GM18867 (cell line): ENCODE results near the gene MTHFS.

Experiments used
- ATAC-seq: cut with Tn5 transposase; IDR thresholded peaks from one replicate; pipeline ENCODE4 v1.9.1; 2021; ENCODE audit warnings: mild to moderate bottlenecking, moderate library complexity; ENCODE audit not compliant: unreplicated experiment

MTHFS gene

DNA sequence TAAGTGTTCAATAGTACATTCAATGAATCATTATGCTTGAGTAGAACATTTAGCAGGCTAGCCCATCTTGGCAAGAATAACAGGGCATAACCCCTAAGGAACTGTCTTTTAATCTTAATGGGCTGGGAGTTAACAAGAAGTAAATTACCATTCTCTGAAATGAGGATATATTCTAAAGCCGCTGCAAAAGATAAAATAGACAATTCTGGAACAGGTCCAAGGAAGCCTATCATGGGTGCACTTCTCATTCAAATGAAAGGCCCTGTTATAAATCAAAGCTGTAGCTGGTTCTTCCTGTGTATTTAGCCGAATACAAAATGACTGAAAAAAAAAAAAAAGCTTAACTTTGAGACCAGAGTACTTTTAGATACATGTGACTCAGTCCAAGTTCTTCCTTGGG lies 15.6 kb downstream of the MTHFS start:
- ATAC-seq = no peak

- ATAC-seq = no peak
Observed at GRCh38 chr15:79878078-79878705, 18.6 kb downstream of the MTHFS start.

DNA sequence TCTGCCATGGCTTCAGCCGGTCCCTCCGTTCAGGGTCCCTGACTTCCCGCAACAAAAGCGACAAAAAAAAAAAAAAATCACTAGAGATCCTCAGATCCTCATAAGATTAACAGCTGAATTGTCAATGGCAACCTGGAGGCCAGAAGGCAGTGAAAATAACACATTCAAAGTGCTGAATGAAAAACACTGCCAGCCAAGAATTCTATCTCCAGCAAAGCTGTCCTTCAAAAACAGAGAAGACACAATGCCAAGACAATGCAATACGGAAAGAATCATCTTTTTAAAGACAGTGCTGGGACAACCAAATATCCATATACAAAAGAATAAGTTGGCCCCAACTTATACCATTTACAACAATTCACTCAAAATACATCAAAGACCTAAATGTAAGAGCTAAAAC lies 21.6 kb downstream of the MTHFS start:
- no peak for ATAC-seq

- ATAC-seq = no peak
Observed at GRCh38 chr15:79874242-79874641, 22.6 kb downstream of the MTHFS start.

- no peak for ATAC-seq
Observed at GRCh38 chr15:79872358-79873017, 24.3 kb downstream of the MTHFS start.

- no peak for ATAC-seq
Observed at GRCh38 chr15:79868554-79868953, 28.3 kb downstream of the MTHFS start.

GRCh38 chr15:79863886-79864285 lies 32.9 kb downstream of the MTHFS start:
- no peak for ATAC-seq

DNA sequence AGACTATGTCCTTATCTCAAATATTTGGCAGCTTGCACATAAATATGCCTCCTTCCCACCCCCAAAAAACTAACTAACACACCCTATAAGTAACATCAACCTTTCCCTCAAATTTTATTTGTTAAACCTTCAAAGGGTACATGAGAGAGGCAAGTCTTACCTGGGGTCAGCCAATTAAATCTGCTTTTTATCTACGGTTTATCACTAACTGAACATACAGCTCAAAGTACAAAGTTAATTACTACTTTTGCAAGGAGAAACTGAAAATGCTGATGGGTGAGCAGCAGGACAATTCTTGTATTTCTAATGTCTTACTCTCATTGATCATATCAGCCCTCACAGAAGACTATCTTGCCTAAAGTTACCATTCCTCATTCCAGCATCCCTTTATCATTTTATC lies 34.6 kb downstream of the MTHFS start:
- no peak for ATAC-seq

GRCh38 chr15:79860661-79861060 lies 36.2 kb downstream of the MTHFS start:
- no peak for ATAC-seq

- ATAC-seq = no peak
Observed at GRCh38 chr15:79858469-79858868, 38.3 kb downstream of the MTHFS start.

GRCh38 chr15:79853492-79854328 lies 43.1 kb downstream of the MTHFS start:
- ATAC-seq = peak; percentile 80

- ATAC-seq = no peak
Observed at GRCh38 chr15:79849789-79850188, 47.0 kb downstream of the MTHFS start.

DNA sequence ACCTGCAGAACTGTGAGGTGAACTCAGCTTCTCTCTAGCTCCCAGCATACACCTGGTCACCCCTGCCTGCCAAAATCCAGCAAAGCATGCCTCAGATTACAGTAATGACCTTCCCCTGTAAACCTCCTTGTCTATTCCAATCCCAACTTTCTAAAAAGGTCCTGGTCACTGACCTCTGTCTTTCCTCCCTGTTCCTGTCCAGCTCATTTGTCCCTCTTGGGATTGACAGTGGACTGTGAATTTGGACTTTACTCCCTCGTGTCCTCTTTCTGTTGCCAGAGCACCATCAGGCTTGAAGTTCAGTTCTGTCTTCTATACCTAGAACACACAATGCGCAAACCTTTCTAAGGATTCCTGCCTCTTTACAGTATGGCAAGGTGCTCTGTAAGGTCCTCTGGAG lies 50.3 kb downstream of the MTHFS start:
- ATAC-seq = no peak

DNA sequence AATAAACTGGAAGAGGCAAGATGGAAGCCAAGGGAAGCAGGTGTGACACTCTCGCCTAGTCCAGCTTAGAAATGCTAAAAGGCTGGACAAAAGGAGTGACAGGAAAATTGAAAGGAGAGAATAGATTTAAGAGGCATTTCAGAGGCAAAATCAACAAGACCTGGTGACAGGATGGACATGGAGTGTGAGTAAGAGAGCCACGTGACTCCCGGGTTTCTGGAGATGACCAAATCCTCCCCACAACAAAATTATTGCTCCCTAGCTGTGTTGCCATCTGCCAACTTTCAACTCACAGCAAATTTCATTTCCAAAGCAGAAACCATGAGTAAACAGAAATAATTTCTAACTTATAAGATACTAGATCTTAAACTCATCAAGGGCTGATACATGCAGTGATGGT lies 52.6 kb downstream of the MTHFS start:
- no peak for ATAC-seq

GRCh38 chr15:79837846-79838245 lies 59.0 kb downstream of the MTHFS start:
- no peak for ATAC-seq

DNA sequence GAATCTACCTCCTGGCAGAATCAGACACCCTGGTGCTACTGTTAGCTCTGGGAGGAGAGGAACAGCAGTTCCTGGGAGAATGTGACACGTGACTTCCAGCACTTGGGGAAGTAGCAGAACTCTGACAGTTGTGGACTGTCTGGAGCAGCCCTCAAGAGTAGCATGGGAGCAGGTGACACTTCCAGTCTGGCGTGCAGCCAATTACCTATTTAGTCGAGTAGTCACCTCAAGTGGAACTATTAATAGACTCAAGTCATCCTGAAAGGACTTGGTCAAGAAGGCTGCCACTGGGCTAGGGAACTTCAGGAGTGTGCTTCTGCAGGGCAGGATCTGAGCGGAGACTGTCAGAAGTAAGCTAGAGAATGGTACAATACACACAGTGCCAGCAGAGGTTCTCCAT lies 62.3 kb downstream of the MTHFS start:
- no peak for ATAC-seq

GRCh38 chr15:79832367-79833120 lies 64.3 kb downstream of the MTHFS start:
- no peak for ATAC-seq

DNA sequence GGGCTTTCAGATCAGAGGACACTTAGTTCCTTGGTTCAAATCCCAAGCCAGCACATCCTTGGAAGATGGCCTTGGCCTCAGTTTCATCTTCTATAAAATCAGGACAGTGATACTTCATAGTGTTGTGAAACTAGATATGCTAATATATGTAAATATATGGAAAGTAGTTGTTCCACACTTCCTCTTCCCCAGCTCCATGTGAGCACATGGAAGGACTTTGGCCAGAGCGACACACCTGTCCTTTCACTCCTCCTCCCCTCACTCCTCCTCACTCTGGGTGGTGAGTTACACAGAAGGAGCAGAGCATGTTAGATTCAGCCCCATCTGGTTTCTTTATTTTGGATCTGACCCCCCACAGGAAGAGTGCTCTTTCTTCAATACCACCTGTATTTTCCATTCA lies 65.2 kb downstream of the MTHFS start:
- ATAC-seq = no peak

GRCh38 chr15:79829950-79830349 lies 66.9 kb downstream of the MTHFS start:
- no peak for ATAC-seq

DNA sequence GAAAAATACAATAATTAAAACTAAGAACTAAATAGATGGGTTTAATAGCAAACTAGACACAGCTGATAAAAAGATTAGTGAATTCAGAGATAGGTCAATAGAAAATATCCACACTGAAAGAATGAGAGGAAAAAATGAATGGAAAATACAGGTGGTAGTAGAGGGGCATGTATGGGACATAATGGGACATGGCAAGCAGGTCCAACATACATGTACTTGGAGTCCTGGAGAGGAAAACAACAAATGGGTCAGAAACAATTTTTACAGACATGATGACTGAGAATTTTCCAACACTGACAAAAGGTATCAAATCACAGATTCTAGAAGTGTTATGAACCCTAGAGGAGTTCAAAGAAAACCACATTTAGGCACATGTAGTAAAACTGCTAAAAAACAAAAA lies 68.4 kb downstream of the MTHFS start:
- no peak for ATAC-seq

- ATAC-seq = no peak
Observed at GRCh38 chr15:79826800-79827199, 70.0 kb downstream of the MTHFS start.
